ENCODE data around the gene MIEN1.
"Not testable (repeated sequence)": the region's sequence is repeated elsewhere in the genome, so short reads cannot be mapped to it uniquely, and the experiment has no call there.

MIEN1 gene

DNA sequence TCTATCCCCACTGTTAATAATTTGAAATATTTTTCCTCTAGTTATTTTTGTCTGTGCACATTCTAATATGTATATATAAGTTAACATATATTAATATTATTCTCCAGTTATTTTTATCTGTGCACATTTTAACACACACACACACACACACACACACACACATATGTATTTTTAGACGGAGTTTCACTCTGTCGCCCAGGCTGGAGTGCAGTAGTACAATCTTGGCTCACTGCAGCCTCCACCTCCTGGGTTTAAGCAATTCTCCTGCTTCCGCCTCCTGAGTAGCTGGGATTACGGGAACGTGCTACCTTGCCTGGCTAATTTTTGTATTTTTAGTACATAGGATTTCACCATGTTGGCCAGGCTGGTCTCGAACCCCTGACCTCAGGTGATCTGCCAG is 12.7 kb downstream of the MIEN1 start:
- no peak for DNase-seq (ENCODE audit: low read depth, low spot score)

GRCh38 chr17:39716879-39717536 is 13.3 kb downstream of the MIEN1 start:
- no peak for TF ChIP-seq YY1 (IDR thresholded peaks at IDR 0.05; ENCODE audit: insufficient read depth, insufficient read length)
- no peak for TF ChIP-seq ZNF274 (IDR thresholded peaks at IDR 0.05; ENCODE audit: low read depth, low read length)
- TF ChIP-seq SUZ12 (IDR thresholded peaks at IDR 0.05; ENCODE audit: extremely low read depth, insufficient read depth, insufficient read length): no peak
- no peaks in the 10 kb centered on the region for H3K27me3 ChIP-seq (ENCODE audit: insufficient read depth, insufficient read length)
- peaks cover 80% of the 10 kb centered on the region for H3K36me3 ChIP-seq (ENCODE audit: insufficient read depth, insufficient read length, low read length)
- no peak overlapping the region for H3K4me3 ChIP-seq (ENCODE audit: insufficient read length, low read depth)
- H3K9ac ChIP-seq (ENCODE audit: insufficient read length, low read depth): no peak overlapping the region
- no peaks in the 10 kb centered on the region for H3K9me3 ChIP-seq (ENCODE audit: insufficient read depth, low read length)
- no peak for DNase-seq (ENCODE audit: low read depth, low spot score)
- peaks cover 2% of the 10 kb centered on the region for H3K4me1 ChIP-seq (ENCODE audit: insufficient read depth, insufficient read length)

More for the DNA sequence above, 12.7 kb downstream of the MIEN1 start:
- H3K9ac ChIP-seq (ENCODE audit: insufficient read length, low read depth): no peak overlapping the region
- peaks cover 2% of the 10 kb centered on the region for H3K4me1 ChIP-seq (ENCODE audit: insufficient read depth, insufficient read length)
- no peak overlapping the region for H3K4me3 ChIP-seq (ENCODE audit: insufficient read length, low read depth)
- H3K36me3 ChIP-seq (ENCODE audit: insufficient read depth, insufficient read length, low read length): peaks cover 77% of the 10 kb centered on the region
- H3K27me3 ChIP-seq (ENCODE audit: insufficient read depth, insufficient read length): no peaks in the 10 kb centered on the region
- H3K9me3 ChIP-seq (ENCODE audit: insufficient read depth, low read length): no peaks in the 10 kb centered on the region
- TF ChIP-seq ZNF274 (IDR thresholded peaks at IDR 0.05; ENCODE audit: low read depth, low read length) (no peak), SUZ12 (IDR thresholded peaks at IDR 0.05; ENCODE audit: extremely low read depth, insufficient read depth, insufficient read length) (no peak), YY1 (IDR thresholded peaks at IDR 0.05; ENCODE audit: insufficient read depth, insufficient read length) (no peak)

DNA sequence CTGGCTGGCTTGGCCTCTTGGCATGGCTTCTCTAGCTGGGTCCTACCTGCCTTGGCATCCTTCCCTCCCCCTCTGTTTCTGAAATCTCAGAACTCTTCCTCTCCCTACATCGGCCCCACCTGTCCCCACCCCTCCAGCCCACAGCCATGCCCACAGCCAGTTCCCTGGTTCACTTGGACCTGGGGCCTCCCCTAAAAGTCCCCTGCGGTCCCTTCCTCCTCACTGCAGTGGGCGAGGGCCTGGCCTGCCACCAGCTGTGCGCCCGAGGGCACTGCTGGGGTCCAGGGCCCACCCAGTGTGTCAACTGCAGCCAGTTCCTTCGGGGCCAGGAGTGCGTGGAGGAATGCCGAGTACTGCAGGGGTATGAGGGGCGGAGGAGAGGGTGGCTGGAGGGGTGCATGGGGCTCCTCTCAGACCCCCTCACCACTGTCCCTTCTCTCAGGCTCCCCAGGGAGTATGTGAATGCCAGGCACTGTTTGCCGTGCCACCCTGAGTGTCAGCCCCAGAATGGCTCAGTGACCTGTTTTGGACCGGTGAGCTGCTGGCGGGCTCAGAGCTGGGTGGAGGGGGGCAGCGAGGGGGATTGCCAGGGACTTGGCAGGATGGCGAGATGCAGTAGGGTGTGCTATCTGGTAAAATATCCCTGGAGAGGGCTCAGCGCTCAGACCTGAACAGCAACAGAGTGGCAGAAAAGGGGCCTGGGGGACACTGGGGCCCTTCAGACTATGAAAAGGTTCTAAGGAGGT is 14.1 kb downstream of the MIEN1 start:
- Histone ChIP-seq H3K4me1 (ENCODE audit: insufficient read depth, insufficient read length) (peaks cover 2% of the 10 kb centered on the region), H3K27me3 (ENCODE audit: insufficient read depth, insufficient read length) (no peaks in the 10 kb centered on the region), H3K36me3 (ENCODE audit: insufficient read depth, insufficient read length, low read length) (peaks cover 81% of the 10 kb centered on the region), H3K9ac (ENCODE audit: insufficient read length, low read depth) (no peak overlapping the region), H3K9me3 (ENCODE audit: insufficient read depth, low read length) (no peaks in the 10 kb centered on the region), H3K4me3 (ENCODE audit: insufficient read length, low read depth) (no peak overlapping the region)
- TF ChIP-seq SUZ12 (IDR thresholded peaks at IDR 0.05; ENCODE audit: extremely low read depth, insufficient read depth, insufficient read length) (no peak), YY1 (IDR thresholded peaks at IDR 0.05; ENCODE audit: insufficient read depth, insufficient read length) (no peak)
- no peak for DNase-seq (ENCODE audit: low read depth, low spot score)

DNA sequence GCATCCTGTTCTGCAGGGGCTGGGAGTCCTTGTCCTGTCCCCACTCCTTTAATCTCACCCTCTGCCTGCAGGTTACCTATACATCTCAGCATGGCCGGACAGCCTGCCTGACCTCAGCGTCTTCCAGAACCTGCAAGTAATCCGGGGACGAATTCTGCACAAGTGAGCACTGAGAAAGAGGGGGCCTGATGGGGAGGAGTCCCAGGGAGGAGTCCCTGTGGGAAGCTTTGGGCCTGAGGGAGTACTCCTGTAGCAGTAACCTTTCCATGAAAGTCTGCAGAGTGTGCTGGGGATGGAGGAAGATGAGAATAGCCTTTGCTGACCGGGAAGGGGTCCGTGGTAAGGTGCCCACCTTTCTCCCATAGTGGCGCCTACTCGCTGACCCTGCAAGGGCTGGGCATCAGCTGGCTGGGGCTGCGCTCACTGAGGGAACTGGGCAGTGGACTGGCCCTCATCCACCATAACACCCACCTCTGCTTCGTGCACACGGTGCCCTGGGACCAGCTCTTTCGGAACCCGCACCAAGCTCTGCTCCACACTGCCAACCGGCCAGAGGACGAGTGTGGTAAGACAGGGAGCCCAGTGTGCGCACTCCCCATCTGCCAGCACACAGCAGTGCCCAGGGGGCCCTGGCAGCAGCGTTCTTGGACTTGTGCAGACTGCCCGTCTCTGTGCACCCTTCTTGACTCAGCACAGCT is 14.8 kb downstream of the MIEN1 start:
- no peak overlapping the region for H3K4me3 ChIP-seq (ENCODE audit: insufficient read length, low read depth)
- H3K9me3 ChIP-seq (ENCODE audit: insufficient read depth, low read length): no peaks in the 10 kb centered on the region
- H3K36me3 ChIP-seq (ENCODE audit: insufficient read depth, insufficient read length, low read length): peaks cover 83% of the 10 kb centered on the region
- TF ChIP-seq YY1 (IDR thresholded peaks at IDR 0.05; ENCODE audit: insufficient read depth, insufficient read length) (no peak), SUZ12 (IDR thresholded peaks at IDR 0.05; ENCODE audit: extremely low read depth, insufficient read depth, insufficient read length) (no peak), ZNF274 (IDR thresholded peaks at IDR 0.05; ENCODE audit: low read depth, low read length) (no peak)
- H3K4me1 ChIP-seq (ENCODE audit: insufficient read depth, insufficient read length): peaks cover 2% of the 10 kb centered on the region
- no peaks in the 10 kb centered on the region for H3K27me3 ChIP-seq (ENCODE audit: insufficient read depth, insufficient read length)
- DNase-seq (ENCODE audit: low read depth, low spot score): no peak
- H3K9ac ChIP-seq (ENCODE audit: insufficient read length, low read depth): no peak overlapping the region

DNA sequence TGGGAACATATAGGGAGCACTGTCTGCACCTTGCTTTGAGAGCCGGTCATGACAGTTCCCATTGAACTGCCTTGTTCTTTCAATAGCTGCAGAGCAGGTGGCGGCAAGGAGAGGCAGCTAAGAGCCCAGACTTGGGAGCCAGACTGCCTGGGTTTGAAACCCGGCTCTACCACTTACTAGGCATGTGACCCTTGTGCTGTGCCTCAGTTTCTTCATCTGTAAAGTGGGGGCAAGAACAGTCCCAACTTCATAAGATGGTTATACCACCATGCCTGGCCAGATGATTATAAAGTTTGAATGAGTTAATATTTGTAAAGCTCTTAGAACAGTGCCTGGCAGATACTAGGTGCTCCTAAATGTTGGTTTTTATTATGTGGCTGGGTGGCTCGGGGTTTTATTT is 16.1 kb downstream of the MIEN1 start:
- TF ChIP-seq YY1 (IDR thresholded peaks at IDR 0.05; ENCODE audit: insufficient read depth, insufficient read length): no peak
- no peak for TF ChIP-seq ZNF274 (IDR thresholded peaks at IDR 0.05; ENCODE audit: low read depth, low read length)
- TF ChIP-seq SUZ12 (IDR thresholded peaks at IDR 0.05; ENCODE audit: extremely low read depth, insufficient read depth, insufficient read length): no peak
- Histone ChIP-seq H3K4me3 (ENCODE audit: insufficient read length, low read depth) (no peak overlapping the region), H3K9me3 (ENCODE audit: insufficient read depth, low read length) (no peaks in the 10 kb centered on the region), H3K9ac (ENCODE audit: insufficient read length, low read depth) (no peak overlapping the region), H3K36me3 (ENCODE audit: insufficient read depth, insufficient read length, low read length) (peaks cover 84% of the 10 kb centered on the region), H3K27me3 (ENCODE audit: insufficient read depth, insufficient read length) (no peaks in the 10 kb centered on the region), H3K4me1 (ENCODE audit: insufficient read depth, insufficient read length) (peaks cover 2% of the 10 kb centered on the region)
- no peak for DNase-seq (ENCODE audit: low read depth, low spot score)

- Histone ChIP-seq H3K36me3 (ENCODE audit: insufficient read depth, insufficient read length, low read length) (peaks cover 83% of the 10 kb centered on the region), H3K4me1 (ENCODE audit: insufficient read depth, insufficient read length) (peaks cover 6% of the 10 kb centered on the region), H3K9ac (ENCODE audit: insufficient read length, low read depth) (no peak overlapping the region), H3K27me3 (ENCODE audit: insufficient read depth, insufficient read length) (no peaks in the 10 kb centered on the region), H3K9me3 (ENCODE audit: insufficient read depth, low read length) (no peaks in the 10 kb centered on the region), H3K4me3 (ENCODE audit: insufficient read length, low read depth) (no peak overlapping the region)
- no peak for DNase-seq (ENCODE audit: low read depth, low spot score)
- TF ChIP-seq SUZ12 (IDR thresholded peaks at IDR 0.05; ENCODE audit: extremely low read depth, insufficient read depth, insufficient read length) (no peak), YY1 (IDR thresholded peaks at IDR 0.05; ENCODE audit: insufficient read depth, insufficient read length) (no peak), ZNF274 (IDR thresholded peaks at IDR 0.05; ENCODE audit: low read depth, low read length) (no peak)
These were observed 18.5 kb downstream of the MIEN1 start for GRCh38 chr17:39711851-39712250.

GRCh38 chr17:39711071-39711470 is 19.3 kb downstream of the MIEN1 start:
- H3K9me3 ChIP-seq (ENCODE audit: insufficient read depth, low read length); H3K4me3 ChIP-seq (ENCODE audit: insufficient read length, low read depth); H3K9ac ChIP-seq (ENCODE audit: insufficient read length, low read depth); H3K27me3 ChIP-seq (ENCODE audit: insufficient read depth, insufficient read length); H3K4me1 ChIP-seq (ENCODE audit: insufficient read depth, insufficient read length); DNase-seq (ENCODE audit: low read depth, low spot score): not testable (repeated sequence)
- peaks cover 82% of the 10 kb centered on the region for H3K36me3 ChIP-seq (ENCODE audit: insufficient read depth, insufficient read length, low read length)
